Right cardiac atrium (tissue), 5 donors: ENCODE results near the gene PHF21B. TPM values are rescaled to one million over a fixed set of nuclear protein-coding genes. Genes with fewer than 3 reads are reported as not detected.
A peak's percentile ranks its signal among the peaks of the same experiment; 100 is the strongest.

Source experiments
- ATAC-seq, 2 donors: fragments of 200-7000 bp; cut with Tn5 transposase; one replicate each; pipeline versions ENCODE4 v1.8.0 to v1.9.1; 2020; ENCODE audit warnings: moderate library complexity in 2 of 2, mild to moderate bottlenecking in 1 of 2
- DNase-seq, 3 donors: peaks; one replicate each; pipeline ENCODE4 v3.0.0-alpha.2; 2020
- H3K27ac ChIP-seq: one replicate; pipeline ENCODE4 v1.5.1; 2013; ENCODE audit warnings: mild to moderate bottlenecking, low read length, control low read depth, moderate library complexity
- H3K27me3 ChIP-seq: one replicate; pipeline ENCODE4 v1.6.1; 2013; ENCODE audit not compliant: control insufficient read depth, insufficient read depth
- H3K4me1 ChIP-seq: one replicate; pipeline ENCODE4 v1.6.1; 2013; ENCODE audit warnings: low read length; ENCODE audit not compliant: control insufficient read depth, insufficient read depth
- H3K4me3 ChIP-seq: one replicate; pipeline ENCODE4 v1.5.1; 2013; ENCODE audit warnings: low read length, control low read depth
- H3K9me3 ChIP-seq: one replicate; pipeline ENCODE4 v1.6.1; 2013; ENCODE audit warnings: low read length; ENCODE audit not compliant: control insufficient read depth
- WGBS: extraction: QIAGEN DNeasy Blood & Tissue Kit; methylation state at CpG from one replicate; pipeline ENCODE4 v1.1.7; 2013; 5-methylcytosine and 5-hydroxymethylcytosine counted together
- intact Hi-C, 4 donors: fragments of 100-400 bp; cut with DNase I; formaldehyde crosslinking; loops; one replicate each; pipeline versions ENCODE4 v1.11.0 to v1.14.0; 2022 to 2023
- polyA plus RNA-seq: library from polyadenylated mRNA; stranded (reverse); fragments of 200-250 nt; gene quantifications from one replicate; pipeline ENCODE4 v1.2.3, GENCODE V29; 2013
- total RNA-seq, 4 donors: library from RNA; stranded (reverse); fragmentation: NEBNext Ultra II Directional; extraction: Animal tissue kit (Norgen Biotek cat#: 25700); gene quantifications; one replicate each; pipeline ENCODE4 v1.2.1, GENCODE V29; 2021
- donor health status: healthy with polysubstance abuse.
- donor health status: DM: no; HTN: yes; CAD: no.
- donor health status: DM: no; HTN: no; CAD: no.
- donor health status: DM: no; HTN: yes; CAD: no; lungs with severe emphysema.
- donor health status: DM: yes; HTN: yes; CAD: no.

The PHF21B gene
- total and polyA plus RNA-seq, 5 donors = 0.50 to 1.9 (median 1.3) TPM

GRCh38 chr22:44932493-44932892 is 77.3 kb downstream of the PHF21B start:
- Histone ChIP-seq H3K27me3 (no peaks in the 10 kb centered on the region), H3K27ac (no peak overlapping the region), H3K4me1 (no peaks in the 10 kb centered on the region), H3K9me3 (no peaks in the 10 kb centered on the region), H3K4me3 (no peak overlapping the region)
- 91% methylated on average over 11 of the region's 11 CpGs for WGBS
- ATAC-seq = no peak
- DNase-seq = no peak
- intact Hi-C loops = no loop called here

GRCh38 chr22:44931766-44932165 is 78.0 kb downstream of the PHF21B start:
- 78% methylated on average over 9 of the region's 9 CpGs for WGBS
- Histone ChIP-seq H3K9me3 (no peaks in the 10 kb centered on the region), H3K4me1 (no peaks in the 10 kb centered on the region), H3K4me3 (no peak overlapping the region), H3K27ac (no peak overlapping the region), H3K27me3 (no peaks in the 10 kb centered on the region)
- DNase-seq (no peak), ATAC-seq (no peak)
- intact Hi-C loops = no loop called here

- intact Hi-C loops = no loop called here
- ATAC-seq (peak; percentile 89 to 90), DNase-seq (peak; percentile 80 to 94 (median 93))
- WGBS = 42% methylated on average over 26 of the region's 26 CpGs
- H3K27me3 ChIP-seq = no peaks in the 10 kb centered on the region
- H3K9me3 ChIP-seq = no peaks in the 10 kb centered on the region
- H3K4me3 ChIP-seq = no peak overlapping the region
- H3K4me1 ChIP-seq = no peaks in the 10 kb centered on the region
- H3K27ac ChIP-seq = peak overlapping the region; percentile 57
Observed at GRCh38 chr22:44931077-44931540, 78.7 kb downstream of the PHF21B start.

GRCh38 chr22:44930711-44931035 is 79.1 kb downstream of the PHF21B start:
- no peaks in the 10 kb centered on the region for H3K4me1 ChIP-seq
- DNase-seq (no peak), ATAC-seq (no peak)
- H3K4me3 ChIP-seq = no peak overlapping the region
- intact Hi-C loops = no loop called here
- H3K27me3 ChIP-seq = no peaks in the 10 kb centered on the region
- no peaks in the 10 kb centered on the region for H3K9me3 ChIP-seq
- peak overlapping the region; percentile 57 for H3K27ac ChIP-seq
- WGBS = 85% methylated on average over 8 of the region's 8 CpGs

GRCh38 chr22:44930016-44930710 is 79.6 kb downstream of the PHF21B start:
- H3K27ac ChIP-seq = no peak overlapping the region
- ATAC-seq = peak; percentile 23 to 63

GRCh38 chr22:44929359-44930015 is 80.3 kb downstream of the PHF21B start:
- Histone ChIP-seq H3K27me3 (no peaks in the 10 kb centered on the region), H3K4me3 (no peak overlapping the region), H3K4me1 (no peaks in the 10 kb centered on the region), H3K27ac (no peak overlapping the region), H3K9me3 (no peaks in the 10 kb centered on the region)
- DNase-seq (no peak), ATAC-seq (no peak)
- 92% methylated on average over 18 of the region's 18 CpGs for WGBS
- intact Hi-C loops = no loop called here

More at GRCh38 chr22:44930016-44930710, 79.6 kb downstream of the PHF21B start:
- no peaks in the 10 kb centered on the region for H3K4me1 ChIP-seq
- no peaks in the 10 kb centered on the region for H3K9me3 ChIP-seq
- DNase-seq = no peak
- intact Hi-C loops = no loop called here
- H3K27me3 ChIP-seq = no peaks in the 10 kb centered on the region
- WGBS = 82% methylated on average over 13 of the region's 13 CpGs
- no peak overlapping the region for H3K4me3 ChIP-seq

GRCh38 chr22:44928711-44929358 is 81.0 kb downstream of the PHF21B start:
- H3K27me3 ChIP-seq = no peaks in the 10 kb centered on the region
- H3K27ac ChIP-seq = no peak overlapping the region
- no peak for DNase-seq
- no peak overlapping the region for H3K4me3 ChIP-seq
- ATAC-seq = no peak
- intact Hi-C loops = no loop called here
- WGBS = 93% methylated on average over 18 of the region's 18 CpGs
- H3K4me1 ChIP-seq = no peaks in the 10 kb centered on the region
- no peaks in the 10 kb centered on the region for H3K9me3 ChIP-seq

GRCh38 chr22:44928136-44928463 is 81.7 kb downstream of the PHF21B start:
- H3K9me3 ChIP-seq = no peaks in the 10 kb centered on the region
- H3K27me3 ChIP-seq = no peaks in the 10 kb centered on the region
- no peak overlapping the region for H3K27ac ChIP-seq
- no peak overlapping the region for H3K4me3 ChIP-seq
- intact Hi-C loops = no loop called here
- no peak for DNase-seq
- 86% methylated on average over 11 of the region's 11 CpGs for WGBS
- no peak for ATAC-seq
- H3K4me1 ChIP-seq = no peaks in the 10 kb centered on the region

- WGBS = 80% methylated on average over 18 of the region's 18 CpGs
- H3K4me3 ChIP-seq = no peak overlapping the region
- no peaks in the 10 kb centered on the region for H3K4me1 ChIP-seq
- H3K27ac ChIP-seq = no peak overlapping the region
- no peak for ATAC-seq
- intact Hi-C loops = no loop called here
- H3K9me3 ChIP-seq = no peaks in the 10 kb centered on the region
- DNase-seq = no peak
- no peaks in the 10 kb centered on the region for H3K27me3 ChIP-seq
Observed at GRCh38 chr22:44927463-44928135, 82.2 kb downstream of the PHF21B start.

GRCh38 chr22:44926491-44927415 is 83.1 kb downstream of the PHF21B start:
- DNase-seq (peak in 1 of 3 donors; percentile 34), ATAC-seq (no peak)
- intact Hi-C loops = no loop called here
- Histone ChIP-seq H3K4me3 (no peak overlapping the region), H3K27me3 (no peaks in the 10 kb centered on the region), H3K9me3 (no peaks in the 10 kb centered on the region), H3K27ac (no peak overlapping the region), H3K4me1 (no peaks in the 10 kb centered on the region)
- 88% methylated on average over 32 of the region's 32 CpGs for WGBS
